Jurkat, Clone E6-1 (cell line): ENCODE results near the gene RIPOR2.
"Not testable (repeated sequence)": the region's sequence is repeated elsewhere in the genome, so short reads cannot be mapped to it uniquely, and the experiment has no call there.

Experiments used
- DNase-seq: peaks from one replicate; pipeline ENCODE4 v3.0.0-alpha.2; 2011; ENCODE audit warnings: low read depth, low spot score
- H3K4me3 ChIP-seq: 2 replicates; pipeline ENCODE4 v1.5.1; 2011; ENCODE audit warnings: mild to moderate bottlenecking, low read length, control low read depth, moderate library complexity

The RIPOR2 gene

DNA sequence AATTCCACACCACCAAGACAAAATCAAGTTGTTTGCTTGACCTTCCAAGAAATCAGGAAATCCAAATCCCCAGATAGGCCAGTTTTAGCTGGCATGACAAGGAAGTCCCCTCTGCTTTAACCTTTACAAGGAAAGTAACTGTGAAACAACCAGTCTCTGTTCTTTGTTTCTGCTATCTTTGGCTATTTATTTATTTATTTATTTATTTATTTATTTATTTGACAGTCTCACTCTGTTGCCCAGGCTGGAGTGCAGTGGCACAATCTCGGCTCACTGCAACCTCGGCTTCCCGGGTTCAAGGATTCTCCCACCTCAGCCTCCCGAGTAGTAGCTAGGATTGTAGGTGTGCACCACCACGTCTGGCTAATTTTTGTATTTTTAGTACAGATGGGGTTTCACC is 175.6 kb downstream of the RIPOR2 start:
- H3K4me3 ChIP-seq = no peak overlapping the region
- DNase-seq = no peak

DNA sequence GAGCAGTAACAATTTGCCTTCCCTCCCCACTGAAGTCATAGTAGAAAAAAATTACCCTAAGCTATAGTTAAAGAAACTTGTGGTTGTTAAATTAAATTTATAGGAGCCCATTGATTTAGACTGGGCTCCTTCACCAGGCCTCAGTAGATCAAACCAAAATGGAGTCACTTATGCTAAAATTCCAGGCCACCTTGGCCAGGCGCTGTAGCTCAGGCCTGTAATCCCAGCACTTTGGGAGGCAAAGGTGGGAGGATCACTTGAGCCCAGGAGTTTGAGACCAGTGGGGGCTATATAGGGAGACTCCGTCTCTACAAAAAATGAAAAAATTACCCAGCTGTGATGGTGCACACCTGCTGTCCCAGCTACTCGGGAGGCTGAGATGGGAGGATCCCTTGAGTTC is 176.0 kb downstream of the RIPOR2 start:
- H3K4me3 ChIP-seq = no peak overlapping the region
- no peak for DNase-seq

GRCh38 chr6:24757611-24758010 is 178.1 kb downstream of the RIPOR2 start:
- no peak for DNase-seq
- no peak overlapping the region for H3K4me3 ChIP-seq

DNA sequence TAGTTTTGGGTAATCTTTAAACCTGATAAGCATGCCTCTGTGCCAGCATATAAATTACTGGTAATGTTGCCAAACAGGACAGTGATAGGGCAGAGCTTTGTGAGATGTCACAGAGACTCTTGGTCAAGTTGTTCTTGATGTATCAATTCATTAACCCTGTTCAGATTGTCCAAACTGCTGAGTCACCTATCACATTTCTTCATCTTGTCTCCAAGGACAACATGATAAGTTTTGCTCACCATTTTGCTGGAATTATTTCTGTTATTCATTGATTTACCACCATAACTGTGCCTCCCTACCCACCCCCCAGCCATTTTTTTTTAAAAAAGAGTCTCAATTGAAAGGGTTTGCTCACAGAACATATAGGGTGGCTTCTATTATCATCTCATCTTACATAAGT is 180.5 kb downstream of the RIPOR2 start:
- H3K4me3 ChIP-seq = no peak overlapping the region
- no peak for DNase-seq

DNA sequence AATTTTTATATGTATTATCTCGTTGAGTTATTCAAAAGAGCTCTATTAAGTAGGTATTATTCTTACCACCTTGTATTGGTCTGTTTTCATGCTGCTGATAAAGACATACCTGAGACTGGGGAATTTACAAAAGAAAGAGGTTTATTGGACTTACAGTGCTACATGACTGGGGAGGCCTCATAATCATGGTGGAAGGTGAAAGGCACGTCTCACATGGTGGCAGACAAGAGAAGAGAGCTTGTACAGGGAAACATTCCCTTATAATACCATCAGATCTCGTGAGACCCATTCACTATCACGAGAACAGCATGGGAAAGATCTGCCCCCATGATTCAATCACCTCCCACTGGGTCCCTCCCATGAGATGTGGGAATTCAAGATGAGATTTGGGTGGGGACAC is 181.4 kb downstream of the RIPOR2 start:
- DNase-seq, H3K4me3 ChIP-seq: not testable (repeated sequence)
